Psoas muscle (tissue), 8 donors: Measurements from ENCODE around the gene LCNL1. TPM values are rescaled to one million over a fixed set of nuclear protein-coding genes. Genes with fewer than 3 reads are reported as not detected.

ENCODE experiments used
- ATAC-seq, 4 donors: fragments of 200-7000 bp; cut with Tn5 transposase; one replicate each; pipeline ENCODE4 v1.9.1; 2020; ENCODE audit warnings: moderate library complexity in 3 of 4, mild to moderate bottlenecking in 2 of 4
- DNase-seq, 2 donors: peaks; one replicate each; pipeline ENCODE4 v3.0.0-alpha.2; 2020
- H3K27ac ChIP-seq: fragments of 200-600 bp; one replicate; pipeline ENCODE4 v1.8.0; 2022
- H3K27me3 ChIP-seq, 3 donors: fragments of 200-600 bp in 1 of 3; one replicate each; pipeline versions ENCODE4 v1.6.1 to v1.8.0; 2013 to 2022; ENCODE audit warnings: low read length in 2 of 3, mild to moderate bottlenecking in 2 of 3, moderate library complexity in 1 of 3; ENCODE audit not compliant: insufficient read depth in 3 of 3
- H3K36me3 ChIP-seq, 2 donors: fragments of 200-600 bp in 1 of 2; one replicate each; pipeline versions ENCODE4 v1.6.1 to v1.8.0; 2013 to 2022; ENCODE audit warnings: low read depth in 1 of 2, mild to moderate bottlenecking in 1 of 2, moderate library complexity in 1 of 2; ENCODE audit not compliant: insufficient read depth in 1 of 2
- H3K4me1 ChIP-seq: fragments of 200-600 bp; one replicate; pipeline ENCODE4 v1.8.0; 2022
- H3K4me3 ChIP-seq: fragments of 200-600 bp; one replicate; pipeline ENCODE4 v1.8.0; 2022; ENCODE audit warnings: mild to moderate bottlenecking
- H3K9me3 ChIP-seq: fragments of 200-600 bp; one replicate; pipeline ENCODE4 v1.8.0; 2022
- WGBS, 3 donors: extraction: QIAGEN DNeasy Blood & Tissue Kit; methylation state at CpG; one replicate each; pipeline versions ENCODE4 v1.1.6 to v1.1.7; 2013; 5-methylcytosine and 5-hydroxymethylcytosine counted together
- intact Hi-C, 2 donors: fragments of 100-400 bp; cut with DNase I; formaldehyde crosslinking; loops; one replicate each; pipeline versions ENCODE4 v1.11.0 to v1.14.2; 2022
- polyA plus RNA-seq, 3 donors: library from polyadenylated mRNA; stranded (reverse); fragments of 200-250 nt; gene quantifications; one replicate each; pipeline ENCODE4 v1.2.3, GENCODE V29; 2013
- total RNA-seq, 4 donors: library from RNA; stranded (reverse); fragmentation: NEBNext Ultra II Directional in 2 of 4; extraction: Animal tissue kit (Norgen Biotek cat#: 25700) in 2 of 4; gene quantifications; one replicate each; pipeline versions ENCODE4 v1.2.1 to v1.2.4, GENCODE V29; 2021 to 2023
- TF ChIP-seq, protein P1 (sequence below): fragments of 200-600 bp; IDR thresholded peaks from one replicate; pipeline ENCODE4 v1.8.0; 2022; ENCODE audit warnings: antibody characterized with exemption
- donor health status: healthy with polysubstance abuse.
- donor health status: DM: no; HTN: no; CAD: no; lungs with moderate emphysema.
- donor health status: Bipolar disorder and iron deficiency.
- donor health status: healthy.
- donor health status: DM: yes; HTN: yes; CAD: no.
- donor health status: DM: no; HTN: no; CAD: no.
- donor health status: DM: no; HTN: no; CAD: no.
- donor health status: DM: yes; HTN: yes; CAD: no.

The LCNL1 gene
- total and polyA plus RNA-seq, 7 donors, result 0.04 to 0.79 (median 0.14) TPM

DNA sequence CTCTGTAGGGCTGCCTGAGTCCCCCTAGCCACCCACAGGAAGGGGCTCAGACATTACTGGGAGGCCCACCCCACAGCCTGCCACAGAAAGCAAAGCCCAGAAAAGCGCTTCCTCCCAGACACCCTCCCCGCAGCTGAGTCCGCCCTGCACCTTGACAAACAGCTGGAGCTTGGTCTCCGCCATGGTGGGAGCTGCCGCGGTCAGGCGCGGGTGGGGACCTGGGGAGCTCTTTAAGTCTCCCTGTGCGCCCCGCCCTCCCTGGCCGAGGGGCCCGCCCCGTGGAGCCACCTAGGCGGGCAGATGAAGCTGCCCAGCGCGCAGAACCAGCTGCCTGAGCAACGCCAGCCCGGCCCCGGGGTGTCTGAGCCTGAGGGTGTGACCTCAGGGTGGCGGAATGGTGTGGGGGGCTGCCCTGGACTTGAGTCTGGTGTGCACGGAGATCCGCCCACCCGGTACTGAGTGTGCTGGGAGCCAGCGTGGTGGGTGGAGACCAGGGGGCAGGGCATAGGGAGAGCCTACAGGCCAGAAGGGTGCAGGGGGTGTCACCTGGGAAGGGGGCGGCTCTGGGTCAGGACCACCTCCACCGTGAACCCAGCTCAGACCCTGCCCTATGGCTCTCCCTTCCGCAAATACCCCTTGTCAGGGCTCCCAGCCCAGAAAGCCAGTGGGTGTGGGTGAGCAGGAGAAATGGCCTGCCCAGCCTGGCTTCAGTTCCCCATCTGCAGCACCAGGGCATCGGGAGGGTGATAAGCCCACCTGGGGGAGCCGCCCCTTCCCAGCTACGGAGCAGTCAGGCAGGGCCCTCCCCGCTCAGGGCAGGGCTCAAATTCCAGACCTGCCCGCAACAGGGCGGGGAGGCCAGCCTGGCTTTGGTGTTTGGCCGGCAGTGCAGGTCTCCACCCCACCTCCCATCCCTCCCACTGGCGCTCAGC, 13.8 kb downstream of the LCNL1 start, which contains the start of gene CLIC3:
TSS of gene CLIC3 (minus strand) at position 208 of the 932 bp plus-strand sequence. CDS start at position 183, 25 bp downstream.
- Histone ChIP-seq H3K9me3 (no peaks in the 10 kb centered on the region), H3K4me3 (peak within 1 kb of the TSS; percentile 11), H3K36me3 (peaks cover 0 to 11% of the 10 kb centered on the region in 2 donors), H3K27ac (no peak within 1 kb of the TSS), H3K4me1 (peaks cover 10% of the 10 kb centered on the region), H3K27me3 (peaks cover 0 to 19% (median 17%) of the 10 kb centered on the region in 3 donors)
- DNase-seq, result no peak
- intact Hi-C loops, result no loop called here
- no peak for ATAC-seq
- 32 to 38% (median 36%) methylated on average over 30 to 35 of the region's 35 CpGs for WGBS, 3 donors
- TF ChIP-seq, protein P1, sequence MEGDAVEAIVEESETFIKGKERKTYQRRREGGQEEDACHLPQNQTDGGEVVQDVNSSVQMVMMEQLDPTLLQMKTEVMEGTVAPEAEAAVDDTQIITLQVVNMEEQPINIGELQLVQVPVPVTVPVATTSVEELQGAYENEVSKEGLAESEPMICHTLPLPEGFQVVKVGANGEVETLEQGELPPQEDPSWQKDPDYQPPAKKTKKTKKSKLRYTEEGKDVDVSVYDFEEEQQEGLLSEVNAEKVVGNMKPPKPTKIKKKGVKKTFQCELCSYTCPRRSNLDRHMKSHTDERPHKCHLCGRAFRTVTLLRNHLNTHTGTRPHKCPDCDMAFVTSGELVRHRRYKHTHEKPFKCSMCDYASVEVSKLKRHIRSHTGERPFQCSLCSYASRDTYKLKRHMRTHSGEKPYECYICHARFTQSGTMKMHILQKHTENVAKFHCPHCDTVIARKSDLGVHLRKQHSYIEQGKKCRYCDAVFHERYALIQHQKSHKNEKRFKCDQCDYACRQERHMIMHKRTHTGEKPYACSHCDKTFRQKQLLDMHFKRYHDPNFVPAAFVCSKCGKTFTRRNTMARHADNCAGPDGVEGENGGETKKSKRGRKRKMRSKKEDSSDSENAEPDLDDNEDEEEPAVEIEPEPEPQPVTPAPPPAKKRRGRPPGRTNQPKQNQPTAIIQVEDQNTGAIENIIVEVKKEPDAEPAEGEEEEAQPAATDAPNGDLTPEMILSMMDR, result no peak

DNA sequence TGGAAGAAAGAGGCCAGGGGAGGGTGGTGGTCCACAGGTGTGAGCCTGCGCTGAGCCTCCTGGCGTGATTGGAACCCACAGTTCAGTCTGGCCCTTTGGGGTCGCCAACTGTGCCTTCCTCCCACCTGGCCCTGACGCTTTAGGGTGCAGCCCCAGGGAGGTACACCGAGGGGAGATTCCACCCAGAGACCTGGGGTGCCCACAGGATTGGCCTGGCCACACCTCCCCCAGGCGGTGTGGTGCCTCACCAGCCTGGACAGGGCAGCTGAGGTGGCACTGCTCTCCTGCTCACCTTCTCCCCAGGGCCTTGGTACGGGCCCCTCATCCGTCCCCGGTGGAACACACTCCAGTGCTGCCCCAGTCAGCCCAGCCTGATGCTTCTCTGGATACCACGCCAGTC, 14.6 kb downstream of the LCNL1 start:
- H3K4me3 ChIP-seq, result no peak overlapping the region
- no peak for DNase-seq
- no peak overlapping the region for H3K27ac ChIP-seq
- intact Hi-C loops, result no loop called here
- peaks cover 10% of the 10 kb centered on the region for H3K4me1 ChIP-seq
- no peak for ATAC-seq
- H3K9me3 ChIP-seq, result no peaks in the 10 kb centered on the region
- TF ChIP-seq, protein P1, result no peak
- WGBS, 3 donors, result 76 to 83% (median 78%) methylated on average over 10 of the region's 10 CpGs
- peaks cover 0 to 19% (median 17%) of the 10 kb centered on the region in 3 donors for H3K27me3 ChIP-seq
- H3K36me3 ChIP-seq, result peaks cover 0 to 11% of the 10 kb centered on the region in 2 donors

GRCh38 chr9:136997830-136998234, 15.0 kb downstream of the LCNL1 start:
- ATAC-seq (no peak), DNase-seq (no peak)
- Histone ChIP-seq H3K9me3 (no peaks in the 10 kb centered on the region), H3K4me3 (no peak overlapping the region), H3K4me1 (peaks cover 7% of the 10 kb centered on the region), H3K27me3 (peaks cover 0 to 19% (median 17%) of the 10 kb centered on the region in 3 donors), H3K36me3 (peaks cover 0 to 11% of the 10 kb centered on the region in 2 donors), H3K27ac (no peak overlapping the region)
- WGBS, 3 donors, result 59 to 66% (median 65%) methylated on average over 18 of the region's 18 CpGs
- TF ChIP-seq, protein P1, result no peak
- intact Hi-C loops, result no loop called here

GRCh38 chr9:137000177-137000930, 17.6 kb downstream of the LCNL1 start:
- TF ChIP-seq, protein P1, result no peak
- WGBS, 3 donors, result 65 to 72% (median 68%) methylated on average over 10 of the region's 10 CpGs
- Histone ChIP-seq H3K27me3 (peaks cover 0 to 14% (median 11%) of the 10 kb centered on the region in 3 donors), H3K27ac (no peak overlapping the region), H3K9me3 (no peaks in the 10 kb centered on the region), H3K4me1 (no peaks in the 10 kb centered on the region), H3K36me3 (no peaks in the 10 kb centered on the region), H3K4me3 (no peak overlapping the region)
- DNase-seq (no peak), ATAC-seq (no peak)
- intact Hi-C loops, result no loop called here
